H7 (cell line): Measurements from ENCODE around the gene ARHGAP30. TPM values are rescaled to one million over a fixed set of nuclear protein-coding genes. Genes with fewer than 3 reads are reported as not detected.

Experiments
- DNase-seq: peaks from one replicate; pipeline ENCODE4 v3.0.0; 2012
- H3K27me3 ChIP-seq: 2 replicates; pipeline ENCODE4 v1.6.0; 2011; ENCODE audit warnings: mild to moderate bottlenecking, low read length; ENCODE audit not compliant: control insufficient read depth, insufficient read depth
- H3K36me3 ChIP-seq: replicated peaks from 2 replicates; pipeline ENCODE4 v1.5.1; 2011; ENCODE audit warnings: low read length; ENCODE audit not compliant: control insufficient read depth, insufficient read depth
- H3K4me3 ChIP-seq: 2 replicates; pipeline ENCODE4 v1.5.1; 2011; ENCODE audit warnings: low read depth, mild to moderate bottlenecking, control low read depth, low read length, moderate library complexity; ENCODE audit not compliant: insufficient read depth
- total RNA-seq: library from RNA; depleted of rRNA; stranded (reverse); fragments of >200 nt; shearing (Covaris generic); gene quantifications from 2 replicates; pipeline ENCODE4 v1.2.3, GENCODE V29; 2014

The ARHGAP30 gene
- total RNA-seq, 1 experiment from 2014 or later: not detected

DNA sequence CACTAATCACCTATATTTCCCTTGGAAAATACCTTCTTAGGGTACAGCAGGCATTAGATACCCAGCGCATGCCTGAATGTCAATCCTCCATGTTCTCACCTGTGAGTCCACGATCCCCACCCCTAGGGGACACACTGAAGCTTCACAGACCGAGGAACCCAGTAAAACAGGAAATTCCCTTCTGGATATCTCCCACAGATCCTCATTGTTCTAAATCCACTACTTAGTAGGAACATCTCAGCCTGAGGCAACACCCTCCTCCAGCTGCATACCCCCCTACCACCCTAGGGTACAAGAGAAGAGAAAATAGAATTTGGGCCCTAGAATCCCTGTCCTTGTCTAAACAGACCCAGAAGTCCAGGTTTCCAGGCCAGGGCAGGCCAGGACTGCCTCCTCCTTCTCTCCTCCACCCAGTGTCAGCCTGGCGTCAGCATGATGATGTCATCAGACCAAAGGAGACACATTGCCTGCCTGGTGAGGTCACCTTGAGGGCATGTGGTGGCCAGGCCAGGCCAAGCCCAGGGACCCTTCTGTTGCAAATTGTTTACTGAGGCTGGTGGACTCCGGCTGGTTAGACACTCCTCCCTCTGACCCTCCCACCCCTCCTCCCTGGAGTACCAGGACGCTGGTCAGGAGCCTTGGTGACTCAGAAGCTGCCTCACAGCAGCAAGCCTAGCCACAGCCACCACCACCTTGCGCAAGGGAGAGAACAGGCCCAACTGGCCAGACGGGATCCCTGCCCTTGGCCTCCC, 13.5 kb upstream of the ARHGAP30 start:
- DNase-seq: peak; percentile 54
- no peaks in the 10 kb centered on the region for H3K27me3 ChIP-seq
- H3K36me3 ChIP-seq: no peaks in the 10 kb centered on the region
- no peak overlapping the region for H3K4me3 ChIP-seq

GRCh38 chr1:161082483-161082882, 12.8 kb upstream of the ARHGAP30 start:
- H3K36me3 ChIP-seq: no peaks in the 10 kb centered on the region
- no peak for DNase-seq
- no peak overlapping the region for H3K4me3 ChIP-seq
- H3K27me3 ChIP-seq: no peaks in the 10 kb centered on the region

- no peaks in the 10 kb centered on the region for H3K36me3 ChIP-seq
- DNase-seq: no peak
- H3K27me3 ChIP-seq: no peaks in the 10 kb centered on the region
- H3K4me3 ChIP-seq: no peak overlapping the region
These were observed 11.8 kb upstream of the ARHGAP30 start for GRCh38 chr1:161081519-161081918.

- Histone ChIP-seq H3K36me3 (no peaks in the 10 kb centered on the region), H3K27me3 (no peaks in the 10 kb centered on the region), H3K4me3 (no peak overlapping the region)
- peak; percentile 32 for DNase-seq
These were observed 11.0 kb upstream of the ARHGAP30 start for GRCh38 chr1:161080441-161081405.

- no peak overlapping the region for H3K4me3 ChIP-seq
- peak; percentile 59 for DNase-seq
- no peaks in the 10 kb centered on the region for H3K36me3 ChIP-seq
- no peaks in the 10 kb centered on the region for H3K27me3 ChIP-seq
These were observed 9.9 kb upstream of the ARHGAP30 start for GRCh38 chr1:161079436-161080110.

- DNase-seq: no peak
- Histone ChIP-seq H3K36me3 (no peaks in the 10 kb centered on the region), H3K4me3 (no peak overlapping the region), H3K27me3 (no peaks in the 10 kb centered on the region)
These were observed 7.7 kb upstream of the ARHGAP30 start for GRCh38 chr1:161077426-161077825.

DNA sequence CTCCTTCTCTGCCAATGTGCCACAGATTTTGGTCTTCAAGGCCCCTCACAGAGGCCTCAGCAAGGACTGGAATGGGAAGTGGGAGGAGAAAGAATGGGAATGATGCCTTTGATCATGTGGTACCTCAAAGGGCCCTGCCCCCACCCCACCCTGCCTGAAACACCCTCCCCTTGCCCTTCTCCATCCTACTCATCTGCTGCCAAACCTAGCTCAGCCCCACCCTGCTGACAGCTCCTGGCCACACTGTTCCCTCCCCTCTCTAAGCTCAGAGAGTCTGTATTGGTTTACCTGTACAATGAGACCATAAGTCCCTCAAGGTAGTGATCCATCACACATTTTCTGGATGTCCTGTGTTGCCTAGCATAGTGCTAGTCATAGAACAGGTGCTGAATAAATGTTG, 6.7 kb upstream of the ARHGAP30 start:
- H3K27me3 ChIP-seq: no peaks in the 10 kb centered on the region
- no peaks in the 10 kb centered on the region for H3K36me3 ChIP-seq
- no peak for DNase-seq

GRCh38 chr1:161074676-161075368, 5.1 kb upstream of the ARHGAP30 start:
- no peak for DNase-seq
- no peak overlapping the region for H3K4me3 ChIP-seq
- H3K36me3 ChIP-seq: no peaks in the 10 kb centered on the region
- no peaks in the 10 kb centered on the region for H3K27me3 ChIP-seq

More for the DNA sequence above, 6.7 kb upstream of the ARHGAP30 start:
- H3K4me3 ChIP-seq: no peak overlapping the region

DNA sequence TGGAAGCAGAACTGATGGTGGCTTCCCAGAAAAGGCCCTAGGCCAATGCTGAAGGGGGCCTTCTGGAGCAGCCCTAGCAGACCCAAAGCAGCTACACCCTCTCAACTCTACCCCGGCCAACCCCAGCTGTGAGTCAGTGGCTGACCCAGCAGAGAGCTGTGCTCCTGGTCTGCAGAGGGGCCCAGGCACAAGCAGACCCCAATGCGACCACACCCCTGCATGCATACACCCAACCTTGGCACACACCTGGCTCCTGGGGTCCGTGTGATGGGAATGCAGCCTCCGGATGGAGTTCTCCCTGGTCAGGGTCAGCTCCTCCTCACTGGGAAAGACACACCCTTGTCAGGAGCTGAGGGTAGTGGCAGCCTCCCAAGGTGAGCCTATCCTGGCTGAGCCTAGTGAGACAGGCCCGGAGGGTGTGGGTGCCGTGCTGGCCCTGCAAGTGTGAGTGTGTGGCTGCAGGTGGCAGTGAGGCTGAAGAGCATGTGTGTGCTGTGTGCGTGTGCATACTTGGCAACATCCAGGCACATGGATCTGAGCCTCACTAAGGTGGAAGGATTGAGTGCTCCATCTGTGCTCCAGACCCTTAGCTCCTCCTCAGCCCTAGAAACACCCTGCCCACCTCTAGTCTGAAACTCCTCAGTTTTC, 3.9 kb upstream of the ARHGAP30 start:
- DNase-seq: no peak
- Histone ChIP-seq H3K4me3 (no peak overlapping the region), H3K27me3 (no peaks in the 10 kb centered on the region), H3K36me3 (no peaks in the 10 kb centered on the region)

GRCh38 chr1:161072751-161073449, 3.2 kb upstream of the ARHGAP30 start:
- no peak overlapping the region for H3K4me3 ChIP-seq
- H3K27me3 ChIP-seq: no peaks in the 10 kb centered on the region
- no peaks in the 10 kb centered on the region for H3K36me3 ChIP-seq
- no peak for DNase-seq

GRCh38 chr1:161071886-161072371, 2.2 kb upstream of the ARHGAP30 start:
- H3K27me3 ChIP-seq: no peaks in the 10 kb centered on the region; the same call in 1 of the 2 replicates
- no peaks in the 10 kb centered on the region for H3K36me3 ChIP-seq
- no peak overlapping the region for H3K4me3 ChIP-seq
- peak; percentile 91 for DNase-seq

- H3K4me3 ChIP-seq: no peak overlapping the region
- H3K27me3 ChIP-seq: no peaks in the 10 kb centered on the region; the same call in 1 of the 2 replicates
- no peak for DNase-seq
- H3K36me3 ChIP-seq: no peaks in the 10 kb centered on the region
These were observed 1.1 kb upstream of the ARHGAP30 start for GRCh38 chr1:161070761-161071160.

DNA sequence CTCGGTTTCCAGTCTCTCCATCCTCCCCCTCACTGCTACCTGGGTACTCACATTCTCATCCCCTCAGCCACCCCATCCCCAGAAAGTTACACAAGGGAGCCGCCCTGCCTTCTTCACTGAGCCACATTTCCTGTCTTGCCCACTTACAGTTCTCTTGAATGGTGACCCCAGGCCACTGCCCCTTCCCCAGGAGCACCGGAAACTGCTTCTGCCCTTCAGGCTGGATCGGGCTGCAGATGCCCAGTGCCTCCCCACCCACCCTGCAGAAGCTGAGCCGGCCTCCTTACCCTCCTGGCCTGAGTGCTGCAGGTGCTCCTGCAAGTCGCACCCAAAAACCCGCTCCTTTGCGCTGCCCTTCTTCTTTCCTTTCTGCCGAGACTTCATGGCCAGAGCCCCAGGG, 450 bp downstream of the ARHGAP30 start:
- Histone ChIP-seq H3K4me3 (no peak overlapping the region), H3K36me3 (no peaks in the 10 kb centered on the region), H3K27me3 (no peaks in the 10 kb centered on the region; the same call in 1 of the 2 replicates)
- no peak for DNase-seq
